HUES48 (cell line): Measurements from ENCODE around the gene CNOT11.

Experiments used
- H3K27ac ChIP-seq: one replicate; pipeline ENCODE4 v1.7.0; 2013; ENCODE audit warnings: low read depth, low read length, inconsistent platforms
- H3K27me3 ChIP-seq: 2 replicates; pipeline ENCODE4 v1.6.1; 2013; ENCODE audit warnings: mild to moderate bottlenecking, low read length; ENCODE audit not compliant: control insufficient read depth, insufficient read depth
- H3K36me3 ChIP-seq: 2 replicates; pipeline ENCODE4 v1.6.1; 2013; ENCODE audit warnings: low read length; ENCODE audit not compliant: control insufficient read depth, insufficient read depth
- H3K4me1 ChIP-seq: 2 replicates; pipeline ENCODE4 v1.6.1; 2013; ENCODE audit warnings: mild to moderate bottlenecking, low read length; ENCODE audit not compliant: control insufficient read depth, insufficient read depth
- H3K4me3 ChIP-seq: 2 replicates; pipeline ENCODE4 v1.5.1; 2013; ENCODE audit warnings: mild to moderate bottlenecking, low read depth, low read length
- H3K9ac ChIP-seq: 2 replicates; pipeline ENCODE4 v1.6.1; 2013; ENCODE audit warnings: mild to moderate bottlenecking, low read depth, low read length, moderate library complexity
- H3K9me3 ChIP-seq: 2 replicates; pipeline ENCODE4 v1.6.1; 2013; ENCODE audit warnings: low read length; ENCODE audit not compliant: control insufficient read depth, insufficient read depth

The CNOT11 gene

DNA sequence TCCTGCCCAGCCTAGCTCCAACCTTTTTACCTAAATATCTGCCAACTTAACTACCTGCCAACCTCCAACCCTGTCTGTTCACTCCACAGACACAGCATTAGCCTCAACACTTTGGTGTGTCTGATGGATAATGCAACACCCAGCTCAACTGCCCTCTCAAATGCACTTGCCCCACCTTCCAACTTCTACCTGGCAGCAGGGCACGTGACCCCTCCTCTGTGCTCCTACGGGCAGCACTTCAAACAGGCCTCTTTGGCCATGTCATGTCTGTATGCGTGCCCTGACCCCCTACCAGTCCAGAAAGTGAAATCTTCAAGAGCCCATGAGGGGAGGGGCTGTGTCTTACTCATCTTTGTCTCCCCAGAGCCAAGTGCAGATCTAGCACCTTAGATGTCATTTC is 30.3 kb downstream of the CNOT11 start:
- no peak overlapping the region for H3K9ac ChIP-seq
- no peaks in the 10 kb centered on the region for H3K9me3 ChIP-seq
- H3K27ac ChIP-seq: no peak overlapping the region
- H3K36me3 ChIP-seq: peaks cover 81% of the 10 kb centered on the region
- no peak overlapping the region for H3K4me3 ChIP-seq
- H3K27me3 ChIP-seq: no peaks in the 10 kb centered on the region
- H3K4me1 ChIP-seq: no peaks in the 10 kb centered on the region

DNA sequence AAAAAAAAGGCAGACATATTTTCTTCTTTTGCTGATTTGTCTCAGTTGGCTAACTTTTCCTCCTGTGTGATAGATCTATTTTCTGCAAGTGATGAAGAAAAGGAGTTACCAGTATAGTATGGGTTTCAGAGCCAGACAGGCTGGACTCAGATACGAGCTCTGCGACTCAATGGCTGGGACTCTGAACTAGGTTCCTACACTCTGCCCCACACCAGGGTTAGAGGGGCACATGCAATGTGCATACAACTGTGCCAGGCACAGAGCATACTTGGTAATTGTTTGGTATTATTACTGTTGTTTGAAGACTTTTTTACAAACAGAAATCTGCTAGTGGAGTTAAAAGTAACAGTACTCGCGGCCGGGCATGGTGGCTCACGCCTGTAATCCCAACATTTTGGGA is 34.0 kb downstream of the CNOT11 start:
- Histone ChIP-seq H3K4me1 (no peaks in the 10 kb centered on the region), H3K36me3 (peaks cover 64% of the 10 kb centered on the region), H3K9me3 (no peaks in the 10 kb centered on the region)

DNA sequence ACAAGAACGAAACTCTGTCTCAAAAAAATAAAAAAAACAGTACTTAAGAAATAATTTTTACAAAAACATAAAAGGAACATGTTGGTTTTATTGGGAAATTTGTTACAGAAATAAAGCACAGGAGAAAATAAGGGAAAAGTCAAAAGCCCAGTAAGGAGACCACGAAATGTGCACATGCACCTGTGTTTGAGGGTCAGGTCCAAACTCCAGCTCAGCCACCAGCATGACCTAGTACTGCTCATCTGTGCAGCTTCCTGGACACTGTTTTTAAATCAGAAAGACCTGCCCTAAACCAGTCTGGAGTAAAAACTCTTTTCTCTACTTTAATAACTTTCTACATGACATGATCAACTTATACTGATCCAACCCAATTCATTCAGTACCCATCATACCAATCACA is 34.6 kb downstream of the CNOT11 start:
- no peaks in the 10 kb centered on the region for H3K9me3 ChIP-seq
- no peak overlapping the region for H3K27ac ChIP-seq
- no peaks in the 10 kb centered on the region for H3K4me1 ChIP-seq
- peaks cover 63% of the 10 kb centered on the region for H3K36me3 ChIP-seq
- H3K4me3 ChIP-seq: no peak overlapping the region
- H3K9ac ChIP-seq: no peak overlapping the region
- H3K27me3 ChIP-seq: no peaks in the 10 kb centered on the region

More for the DNA sequence above, 34.0 kb downstream of the CNOT11 start:
- Histone ChIP-seq H3K27ac (no peak overlapping the region), H3K9ac (no peak overlapping the region), H3K27me3 (no peaks in the 10 kb centered on the region), H3K4me3 (no peak overlapping the region)

GRCh38 chr2:101290711-101291110 is 38.0 kb downstream of the CNOT11 start:
- Histone ChIP-seq H3K4me3 (no peak overlapping the region), H3K36me3 (peaks cover 64% of the 10 kb centered on the region), H3K9me3 (no peaks in the 10 kb centered on the region), H3K9ac (no peak overlapping the region), H3K4me1 (peaks cover 3% of the 10 kb centered on the region; the same call in 1 of the 2 replicates), H3K27me3 (no peaks in the 10 kb centered on the region), H3K27ac (no peak overlapping the region)

- H3K4me1 ChIP-seq: peaks cover 3% of the 10 kb centered on the region; the same call in 1 of the 2 replicates
- H3K9ac ChIP-seq: no peak overlapping the region
- H3K27ac ChIP-seq: no peak overlapping the region
- no peaks in the 10 kb centered on the region for H3K27me3 ChIP-seq
- H3K36me3 ChIP-seq: peaks cover 51% of the 10 kb centered on the region
- H3K9me3 ChIP-seq: no peaks in the 10 kb centered on the region
- no peak overlapping the region for H3K4me3 ChIP-seq
Observed at GRCh38 chr2:101291973-101292372, 39.3 kb downstream of the CNOT11 start.

- Histone ChIP-seq H3K4me3 (no peak overlapping the region), H3K4me1 (peaks cover 3% of the 10 kb centered on the region; the same call in 1 of the 2 replicates), H3K36me3 (peaks cover 37% of the 10 kb centered on the region), H3K9me3 (no peaks in the 10 kb centered on the region), H3K27me3 (no peaks in the 10 kb centered on the region), H3K27ac (no peak overlapping the region), H3K9ac (no peak overlapping the region)
Observed at GRCh38 chr2:101293544-101293943, 40.9 kb downstream of the CNOT11 start.

- Histone ChIP-seq H3K9me3 (no peaks in the 10 kb centered on the region), H3K4me1 (peaks cover 3% of the 10 kb centered on the region; the same call in 1 of the 2 replicates), H3K9ac (no peak overlapping the region), H3K27me3 (no peaks in the 10 kb centered on the region), H3K27ac (no peak overlapping the region), H3K36me3 (peaks cover 31% of the 10 kb centered on the region), H3K4me3 (no peak overlapping the region)
Observed at GRCh38 chr2:101294861-101295260, 42.2 kb downstream of the CNOT11 start.

GRCh38 chr2:101295895-101296294 is 43.2 kb downstream of the CNOT11 start:
- H3K36me3 ChIP-seq: peaks cover 31% of the 10 kb centered on the region

GRCh38 chr2:101296371-101296770 is 43.7 kb downstream of the CNOT11 start:
- Histone ChIP-seq H3K9me3 (no peaks in the 10 kb centered on the region), H3K9ac (no peak overlapping the region), H3K4me1 (peaks cover 3% of the 10 kb centered on the region; the same call in 1 of the 2 replicates), H3K27ac (no peak overlapping the region), H3K36me3 (peaks cover 31% of the 10 kb centered on the region), H3K4me3 (no peak overlapping the region), H3K27me3 (no peaks in the 10 kb centered on the region)

More at GRCh38 chr2:101295895-101296294, 43.2 kb downstream of the CNOT11 start:
- Histone ChIP-seq H3K9ac (no peak overlapping the region), H3K4me3 (no peak overlapping the region), H3K9me3 (no peaks in the 10 kb centered on the region), H3K27me3 (no peaks in the 10 kb centered on the region), H3K27ac (no peak overlapping the region), H3K4me1 (peaks cover 3% of the 10 kb centered on the region; the same call in 1 of the 2 replicates)

DNA sequence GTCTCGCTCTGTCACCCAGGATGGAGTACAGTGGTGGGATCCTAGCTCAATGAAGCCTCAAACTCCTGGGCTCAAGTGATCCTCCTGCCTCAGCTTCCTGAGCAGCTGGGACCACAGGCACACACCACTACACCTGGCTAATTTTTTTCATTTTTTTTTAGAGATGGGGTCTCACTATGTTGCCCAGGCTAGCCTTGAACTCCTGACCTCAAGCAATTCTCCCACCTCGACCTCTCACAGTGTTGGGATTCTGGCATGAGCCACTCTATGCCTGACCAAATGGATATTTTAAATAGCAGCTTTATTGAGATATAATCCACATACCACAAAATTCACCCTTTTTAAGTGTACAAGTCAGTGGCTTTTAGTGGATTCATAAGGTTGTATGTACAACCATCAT is 44.7 kb downstream of the CNOT11 start:
- H3K9me3 ChIP-seq: no peaks in the 10 kb centered on the region
- H3K9ac ChIP-seq: no peak overlapping the region
- H3K27me3 ChIP-seq: no peaks in the 10 kb centered on the region
- peaks cover 24% of the 10 kb centered on the region for H3K36me3 ChIP-seq
- no peak overlapping the region for H3K27ac ChIP-seq
- no peak overlapping the region for H3K4me3 ChIP-seq
- H3K4me1 ChIP-seq: peaks cover 3% of the 10 kb centered on the region; the same call in 1 of the 2 replicates

- no peaks in the 10 kb centered on the region for H3K27me3 ChIP-seq
- no peak overlapping the region for H3K4me3 ChIP-seq
- H3K36me3 ChIP-seq: peaks cover 6% of the 10 kb centered on the region
- H3K9me3 ChIP-seq: no peaks in the 10 kb centered on the region
- H3K27ac ChIP-seq: no peak overlapping the region
- no peak overlapping the region for H3K9ac ChIP-seq
- H3K4me1 ChIP-seq: no peaks in the 10 kb centered on the region
Observed at GRCh38 chr2:101299604-101300003, 46.9 kb downstream of the CNOT11 start.
